ENCODE results near the gene FKTN.

FKTN gene

DNA sequence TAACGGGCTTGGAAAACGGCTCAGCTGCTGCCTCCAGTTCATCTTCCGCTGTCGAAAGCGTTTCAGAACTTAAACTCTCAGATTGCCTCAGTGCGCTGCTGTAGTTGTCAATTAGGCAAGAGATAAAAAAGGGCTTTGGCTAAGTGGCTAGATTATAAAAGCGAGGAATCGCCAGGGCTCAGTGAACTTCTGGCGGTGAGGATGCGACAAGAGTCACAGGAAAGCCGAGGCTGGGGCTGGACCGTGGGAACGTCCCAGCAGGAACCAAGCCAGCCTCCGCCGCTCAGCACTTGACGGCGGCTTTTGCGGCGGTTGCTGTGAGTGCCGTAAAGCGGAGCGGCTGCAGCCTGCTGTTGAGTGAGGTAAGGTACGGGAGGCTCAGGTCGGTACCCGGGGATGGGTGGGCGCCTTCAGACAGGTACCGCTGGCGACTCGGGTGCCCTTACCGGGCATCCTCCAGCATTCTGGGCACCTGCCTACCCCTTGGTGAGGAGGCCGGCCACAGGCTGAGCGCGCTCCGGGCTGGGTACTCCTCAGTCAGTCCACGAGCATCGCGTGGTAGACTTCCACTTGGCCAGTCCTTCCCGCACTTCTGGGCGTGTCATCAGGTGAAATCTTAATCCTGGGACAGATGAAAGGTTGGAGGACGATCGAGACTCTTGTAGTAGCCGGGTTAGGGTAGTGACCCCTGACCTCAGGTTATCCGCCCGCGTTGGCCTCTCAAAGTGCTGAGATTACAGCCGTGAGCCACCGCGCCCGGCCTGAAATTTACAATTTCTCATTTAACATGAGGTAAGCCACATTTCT lies at the start of gene FKTN:
Gene FKTN, plus strand, starts transcription at position 328 of the 807 bp plus-strand sequence. CDS start 16,902 bp downstream, outside the sequence.
- TF ChIP-seq CTCF (IDR thresholded peaks at IDR 0.05) = no peak

- TF ChIP-seq CTCF (IDR thresholded peaks at IDR 0.05) = no peak
Measured at GRCh38 chr9:105508530-105508929, 49.4 kb upstream of the FKTN start.

DNA sequence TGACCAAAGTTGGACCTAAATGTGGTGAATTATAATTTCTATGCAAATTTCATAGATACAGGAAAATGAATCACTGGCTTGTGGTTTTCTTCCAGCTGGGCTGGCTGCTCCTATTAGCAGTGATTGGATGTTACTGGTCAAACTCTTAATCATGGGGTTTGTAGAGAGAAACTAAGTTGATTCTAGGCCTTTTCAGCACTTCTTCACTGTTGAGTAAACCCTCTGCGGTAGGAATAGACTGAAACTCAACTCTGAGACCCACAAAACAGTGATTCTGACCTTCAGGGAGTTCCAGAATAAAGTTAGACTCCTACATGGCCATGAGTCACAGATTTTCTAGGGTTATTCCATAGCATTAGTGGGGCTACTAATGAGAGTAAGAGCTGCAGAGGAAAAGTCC lies 47.9 kb upstream of the FKTN start:
- no peak for TF ChIP-seq CTCF (IDR thresholded peaks at IDR 0.05)

DNA sequence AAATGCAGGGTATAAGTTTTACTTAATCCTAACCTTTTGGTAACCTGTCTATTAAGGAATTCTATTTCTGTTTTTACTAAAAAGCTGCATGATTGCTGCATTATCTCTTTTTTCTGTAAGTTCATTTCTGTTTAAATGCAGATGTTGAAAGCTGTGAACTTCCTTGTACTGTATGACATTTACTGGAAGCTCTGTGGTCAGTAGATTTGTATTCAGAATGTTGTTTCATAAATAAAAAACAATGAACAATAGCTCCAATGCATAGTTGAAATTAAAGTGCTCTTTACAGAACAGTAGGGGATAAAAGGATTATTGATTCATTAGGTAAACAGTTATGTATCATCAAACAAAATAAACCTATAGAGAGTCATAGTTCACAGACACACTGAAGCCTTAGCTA lies 46.5 kb upstream of the FKTN start:
- no peak for TF ChIP-seq CTCF (IDR thresholded peaks at IDR 0.05)

GRCh38 chr9:105515811-105516413 lies 42.0 kb upstream of the FKTN start:
- no peak for TF ChIP-seq CTCF (IDR thresholded peaks at IDR 0.05)

- TF ChIP-seq CTCF (IDR thresholded peaks at IDR 0.05) = no peak
Measured at GRCh38 chr9:105531530-105531929, 26.4 kb upstream of the FKTN start.

- no peak for TF ChIP-seq CTCF (IDR thresholded peaks at IDR 0.05)
Measured at GRCh38 chr9:105535920-105536668, 21.8 kb upstream of the FKTN start.
